ENCODE data around the gene CDKN2D. TPM values are rescaled to one million over a fixed set of nuclear protein-coding genes. Genes with fewer than 3 reads are reported as not detected.

The CDKN2D gene
- total and polyA plus RNA-seq, 10 of the 15 experiments (the other 5 are each of a cell fraction or from before 2014, with no cell fraction given), result 0.53 to 17.2 (median 6.7) TPM

- intact Hi-C loops (cut with micrococcal nuclease; ENCODE audit: unreplicated experiment) (loop anchor here (1.0 to 5.0 kb wide), 3 partner anchors 23 to 164 kb away; partner anchors contain the start of genes ATG4D, CDC37 and ILF3), in situ Hi-C loops (cut with MboI) (loop anchor here (5.0 kb wide), 1 partner anchor 154 kb away; no protein-coding TSS in a partner anchor)
- ChIA-PET CTCF (interaction anchor here (0.5 to 3.3 kb wide), 9 partner anchors 13 to 226 kb away, joined by 3 to 13 read pairs (median 3); partner anchors contain the start of gene QTRT1), RAD21 (ENCODE audit: unreplicated experiment) (interaction anchor here (0.6 to 2.0 kb wide), 6 partner anchors 12 to 154 kb away, joined by 3 to 9 read pairs (median 4); no protein-coding TSS in a partner anchor), POLR2A (interaction anchor here (0.6 to 1.9 kb wide), 8 partner anchors 19 to 302 kb away, joined by 3 to 9 read pairs (median 3); no protein-coding TSS in a partner anchor), SMC1A (ENCODE audit: uncharacterized antibody, unreplicated experiment) (interaction anchor here (0.6 to 2.4 kb wide), 3 partner anchors 24 to 166 kb away, joined by 3 to 7 read pairs (median 3); no protein-coding TSS in a partner anchor)
- H3K36me3 ChIP-seq (ENCODE audit: control insufficient read depth in 2 of 2, insufficient read depth in 2 of 2, low read length in 1 of 2), result peaks cover 0 to 5% of the 10 kb centered on the region in 2 experiments; a peak in 2 of 4 replicates
- FAIRE-seq (no peak), ATAC-seq (no peak), DNase-seq (ENCODE audit: low read depth, low spot score) (no peak)
- BruUV-seq (replicated peaks), result no TSS peak
- H3K9me3 ChIP-seq (replicated peaks; ENCODE audit: control insufficient read depth, insufficient read depth, low read length), result no peaks in the 10 kb centered on the region
- no peaks in the 10 kb centered on the region for H4K20me1 ChIP-seq (ENCODE audit: control insufficient read depth, insufficient read depth)
- peak overlapping the region; percentile 88 for H3K27ac ChIP-seq (ENCODE audit: control insufficient read depth, insufficient read depth)
- H3K4me1 ChIP-seq (ENCODE audit: control insufficient read depth, insufficient read depth, low read length), result peaks cover 23% of the 10 kb centered on the region
- 0% methylated on average over 4 of the region's 4 CpGs for WGBS (ENCODE audit: insufficient coverage, insufficient replicate concordance, low lambda C conversion rate, missing lambda C conversion rate)
- H3K4me3 ChIP-seq, result peak overlapping the region; percentile 71; the same call in 1 of the 2 replicates
- TF ChIP-seq MXI1 (IDR thresholded peaks at IDR 0.05; ENCODE audit: low read depth, low read length) (no peak), ESRRA (IDR thresholded peaks at IDR 0.05; ENCODE audit: low read length) (0 out of 2 replicates have a peak, but pooled peaks have one; percentile 1), E2F4 (IDR thresholded peaks at IDR 0.05; ENCODE audit: low read depth, low read length) (no peak), SMARCA5 (IDR thresholded peaks at IDR 0.05) (peak; percentile 79; the same call in 1 of the 2 replicates), MEF2B (IDR thresholded peaks at IDR 0.05; ENCODE audit: partially characterized antibody, poor library complexity, severe bottlenecking) (peak; percentile 67), IKZF2 (IDR thresholded peaks at IDR 0.05) (peak in 1 of 2 experiments; percentile 29; a peak in 2 of 4 replicates), SKIL (IDR thresholded peaks at IDR 0.05; ENCODE audit: low read depth, poor library complexity, severe bottlenecking) (peak; percentile 37)
- peak overlapping the region; percentile 51 for H3K9ac ChIP-seq (ENCODE audit: control insufficient read depth, insufficient read depth, low read length)
- H3K27me3 ChIP-seq (replicated peaks in 1 of 2; ENCODE audit: control insufficient read depth in 2 of 2, insufficient read depth in 2 of 2, low read length in 1 of 2), result no peaks in the 10 kb centered on the region
- peak overlapping the region; percentile 93 for H3K4me2 ChIP-seq (ENCODE audit: control insufficient read depth, insufficient read depth)
- no peak overlapping the region; the same call in 1 of the 2 replicates for H2AFZ ChIP-seq (ENCODE audit: control insufficient read depth, low read depth, low read length)
- H3K79me2 ChIP-seq (ENCODE audit: control insufficient read depth, insufficient read depth, low read length), result peaks cover 13% of the 10 kb centered on the region
Measured at GRCh38 chr19:10566408-10566657, 2.4 kb downstream of the CDKN2D start.

Measured in GM12878 (cell line).